Natural killer cell (primary cell): ENCODE measurements around the gene THY1. TPM values are rescaled to one million over a fixed set of nuclear protein-coding genes. Genes with fewer than 3 reads are reported as not detected.

ENCODE experiments used
- ATAC-seq, 3 donors: fragments of 150-1000 bp in 2 of 3; fragments of 200-7000 bp in 1 of 3; cut with Tn5 transposase; 1 replicate in 1 of 3; 2 replicates in 2 of 3; pipeline ENCODE4 v1.10.0; 2021; ENCODE audit warnings: mild to moderate bottlenecking in 2 of 3, moderate library complexity in 2 of 3
- DNase-seq, 2 donors: peaks; one replicate each; pipeline versions ENCODE4 v3.0.0 to v3.0.0-alpha.2; 2013 to 2021; ENCODE audit warnings: mixed read lengths in 1 of 2
- H3K27ac ChIP-seq: one replicate; pipeline ENCODE4 v1.5.1; 2013; ENCODE audit warnings: mild to moderate bottlenecking, low read length
- H3K27me3 ChIP-seq: one replicate; pipeline ENCODE4 v1.6.1; 2013; ENCODE audit warnings: low read length; ENCODE audit not compliant: control insufficient read depth, insufficient read depth
- H3K36me3 ChIP-seq: one replicate; pipeline ENCODE4 v1.6.1; 2013; ENCODE audit warnings: low read length; ENCODE audit not compliant: control insufficient read depth, insufficient read depth
- H3K4me1 ChIP-seq: one replicate; pipeline ENCODE4 v1.6.1; 2013; ENCODE audit warnings: low read length; ENCODE audit not compliant: control insufficient read depth, insufficient read depth
- H3K4me3 ChIP-seq: one replicate; pipeline ENCODE4 v1.5.1; 2013; ENCODE audit warnings: low read length
- H3K9me3 ChIP-seq: one replicate; pipeline ENCODE4 v1.6.1; 2013; ENCODE audit warnings: low read length; ENCODE audit not compliant: control insufficient read depth, insufficient read depth
- H3K27ac Mint-ChIP-seq, 2 donors: one replicate each; pipeline ENCODE4 v1.8.0; 2022; ENCODE audit warnings: mild to moderate bottlenecking in 2 of 2, mixed read lengths in 2 of 2, moderate library complexity in 1 of 2
- H3K27me3 Mint-ChIP-seq, 2 donors: one replicate each; pipeline ENCODE4 v1.8.0; 2022; ENCODE audit warnings: low read depth in 2 of 2, mixed read lengths in 2 of 2
- H3K36me3 Mint-ChIP-seq: one replicate; pipeline ENCODE4 v1.8.0; 2022; ENCODE audit warnings: mixed read lengths
- H3K4me1 Mint-ChIP-seq, 2 donors: one replicate each; pipeline ENCODE4 v1.8.0; 2022; ENCODE audit warnings: mixed read lengths in 2 of 2
- H3K4me3 Mint-ChIP-seq: one replicate; pipeline ENCODE4 v1.8.0; 2022; ENCODE audit warnings: mild to moderate bottlenecking, moderate library complexity, mixed read lengths
- H3K9me3 Mint-ChIP-seq, 2 donors: one replicate each; pipeline ENCODE4 v1.8.0; 2022; ENCODE audit warnings: mixed read lengths in 2 of 2
- CTCF ChIP-seq: fragments of 200-600 bp; IDR thresholded peaks from one replicate; pipeline ENCODE4 v1.8.0; 2022; ENCODE audit warnings: antibody characterized with exemption
- WGBS: methylation state at CpG from one replicate; pipeline ENCODE4 v1.1.7; 2013; ENCODE audit warnings: missing lambda C conversion rate; ENCODE audit not compliant: insufficient coverage; 5-methylcytosine and 5-hydroxymethylcytosine counted together
- intact Hi-C: fragments of 100-400 bp; cut with micrococcal nuclease; formaldehyde crosslinking; loops from one replicate; pipeline ENCODE4 v1.14.2; 2022
- total RNA-seq, 4 donors: library from RNA; stranded (reverse); fragments of 120-200 nt in 1 of 4; gene quantifications; one replicate each; pipeline versions ENCODE4 v1.2.3 to v1.2.4, GENCODE V29; 2013 to 2022

THY1 gene
- total RNA-seq, 3 donors from 2014 or later (not counting 1 experiment from before 2014, with no cell fraction given): not detected

GRCh38 chr11:119436711-119437110, 13.7 kb upstream of the THY1 start:
- Histone ChIP-seq H3K27me3 (peaks cover 2% of the 10 kb centered on the region), H3K36me3 (no peaks in the 10 kb centered on the region), H3K27ac (no peak overlapping the region), H3K4me1 (peaks cover 11% of the 10 kb centered on the region), H3K9me3 (no peaks in the 10 kb centered on the region), H3K4me3 (no peak overlapping the region)
- Mint-ChIP-seq H3K36me3 (no peaks in the 10 kb centered on the region), H3K4me1 (peaks cover 12 to 15% of the 10 kb centered on the region in 2 donors), H3K9me3 (peaks cover 0 to 2% of the 10 kb centered on the region in 2 donors), H3K4me3 (no peak overlapping the region), H3K27me3 (peaks cover 27 to 49% of the 10 kb centered on the region in 2 donors), H3K27ac (no peak overlapping the region)
- DNase-seq (no peak), ATAC-seq (no peak)
- TF ChIP-seq CTCF: no peak
- intact Hi-C loops: no loop called here
- WGBS: 24% methylated on average over 2 of the region's 2 CpGs

- H3K9me3 Mint-ChIP-seq: peaks cover 0 to 2% of the 10 kb centered on the region in 2 donors
- H3K27ac Mint-ChIP-seq: no peak overlapping the region
- Histone ChIP-seq H3K9me3 (no peaks in the 10 kb centered on the region), H3K27ac (no peak overlapping the region), H3K27me3 (peaks cover 2% of the 10 kb centered on the region), H3K36me3 (no peaks in the 10 kb centered on the region), H3K4me3 (no peak overlapping the region), H3K4me1 (peaks cover 5% of the 10 kb centered on the region)
- peaks cover 7 to 9% of the 10 kb centered on the region in 2 donors for H3K4me1 Mint-ChIP-seq
- no peak overlapping the region for H3K4me3 Mint-ChIP-seq
- TF ChIP-seq CTCF: no peak
- no peak for DNase-seq
- intact Hi-C loops: no loop called here
- H3K36me3 Mint-ChIP-seq: no peaks in the 10 kb centered on the region
- no peak for ATAC-seq
- 77% methylated on average over 7 of the region's 7 CpGs for WGBS
- H3K27me3 Mint-ChIP-seq: peaks cover 31 to 53% of the 10 kb centered on the region in 2 donors
These were observed 13.1 kb upstream of the THY1 start for GRCh38 chr11:119436093-119436492.

- no peak for ATAC-seq
- DNase-seq: no peak
- peaks cover 0 to 2% of the 10 kb centered on the region in 2 donors for H3K9me3 Mint-ChIP-seq
- no peaks in the 10 kb centered on the region for H3K4me1 Mint-ChIP-seq
- Histone ChIP-seq H3K9me3 (no peaks in the 10 kb centered on the region), H3K4me1 (no peaks in the 10 kb centered on the region), H3K27ac (no peak overlapping the region), H3K4me3 (no peak overlapping the region), H3K27me3 (peaks cover 2% of the 10 kb centered on the region), H3K36me3 (no peaks in the 10 kb centered on the region)
- no peak for TF ChIP-seq CTCF
- intact Hi-C loops: no loop called here
- H3K36me3 Mint-ChIP-seq: no peaks in the 10 kb centered on the region
- no peak overlapping the region for H3K4me3 Mint-ChIP-seq
- no peak overlapping the region for H3K27ac Mint-ChIP-seq
- 78% methylated on average over 1 of the region's 1 CpG for WGBS
- peaks cover 38 to 60% of the 10 kb centered on the region in 2 donors for H3K27me3 Mint-ChIP-seq
These were observed 11.8 kb upstream of the THY1 start for GRCh38 chr11:119434591-119435330.

- no peak for ATAC-seq
- Mint-ChIP-seq H3K9me3 (peaks cover 0 to 2% of the 10 kb centered on the region in 2 donors), H3K36me3 (no peaks in the 10 kb centered on the region), H3K4me3 (no peak overlapping the region), H3K27me3 (peaks cover 35 to 73% of the 10 kb centered on the region in 2 donors), H3K4me1 (no peaks in the 10 kb centered on the region), H3K27ac (no peak overlapping the region)
- no peak for DNase-seq
- intact Hi-C loops: no loop called here
- WGBS: 90% methylated on average over 1 of the region's 1 CpG
- no peaks in the 10 kb centered on the region for H3K27me3 ChIP-seq
- no peak overlapping the region for H3K4me3 ChIP-seq
- H3K9me3 ChIP-seq: no peaks in the 10 kb centered on the region
- no peaks in the 10 kb centered on the region for H3K4me1 ChIP-seq
- no peak for TF ChIP-seq CTCF
- no peak overlapping the region for H3K27ac ChIP-seq
- no peaks in the 10 kb centered on the region for H3K36me3 ChIP-seq
These were observed 10.4 kb upstream of the THY1 start for GRCh38 chr11:119433358-119433725.
